Peyer's patch (tissue), 4 donors: ENCODE measurements around the gene SESTD1. TPM values are rescaled to one million over a fixed set of nuclear protein-coding genes. Genes with fewer than 3 reads are reported as not detected.
"Not testable (repeated sequence)": the region's sequence is repeated elsewhere in the genome, so short reads cannot be mapped to it uniquely, and the experiment has no call there.

ENCODE experiments used
- DNase-seq, 3 donors: peaks; one replicate each; pipeline ENCODE4 v3.0.0-alpha.2; 2017 to 2019
- H3K27ac ChIP-seq, 4 donors: fragments of 200-600 bp; sonication (generic); one replicate each; pipeline ENCODE4 v1.5.1; 2016 to 2019
- H3K27me3 ChIP-seq, 2 donors: fragments of 200-600 bp; sonication (generic); one replicate each; pipeline ENCODE4 v1.5.1; 2019
- H3K36me3 ChIP-seq, 3 donors: fragments of 200-600 bp; sonication (generic); one replicate each; pipeline ENCODE4 v1.5.1; 2016 to 2019
- H3K4me1 ChIP-seq, 4 donors: fragments of 200-600 bp; sonication (generic); one replicate each; pipeline ENCODE4 v1.5.1; 2016 to 2019
- H3K4me3 ChIP-seq, 4 donors: fragments of 200-600 bp; sonication (generic); 1 replicate in 3 of 4; 2 replicates in 1 of 4; pipeline ENCODE4 v1.5.1; 2016 to 2019; ENCODE audit warnings: mild to moderate bottlenecking in 1 of 4
- H3K9me3 ChIP-seq, 4 donors: fragments of 200-600 bp; sonication (generic); one replicate each; pipeline ENCODE4 v1.5.1; 2016 to 2019; ENCODE audit warnings: mild to moderate bottlenecking in 1 of 4
- POLR2A ChIP-seq, 2 donors: fragments of 450-650 bp; IDR thresholded peaks; one replicate each; pipeline ENCODE4 v1.5.1; 2017; ENCODE audit warnings: antibody characterized with exemption in 2 of 2, mild to moderate bottlenecking in 2 of 2, moderate library complexity in 2 of 2
- total RNA-seq, 4 donors: library from RNA; depleted of rRNA; stranded (reverse); fragments of >200 nt; gene quantifications; one replicate each; pipeline ENCODE4 v1.1.0, GENCODE V29; 2016
- TF ChIP-seq, protein P1 (sequence below), 6 experiments: fragments of 450-650 bp in 4 of 6; fragments of 200-600 bp in 2 of 6; sonication (generic) in 1 of 6; IDR thresholded peaks; one replicate each; pipeline ENCODE4 v1.5.1; 2017 to 2019; ENCODE audit warnings: antibody characterized with exemption in 6 of 6, mild to moderate bottlenecking in 3 of 6, moderate library complexity in 1 of 6

SESTD1 gene
- total RNA-seq, 4 donors from 2014 or later, result 19.3 to 66.0 (median 39.6) TPM

DNA sequence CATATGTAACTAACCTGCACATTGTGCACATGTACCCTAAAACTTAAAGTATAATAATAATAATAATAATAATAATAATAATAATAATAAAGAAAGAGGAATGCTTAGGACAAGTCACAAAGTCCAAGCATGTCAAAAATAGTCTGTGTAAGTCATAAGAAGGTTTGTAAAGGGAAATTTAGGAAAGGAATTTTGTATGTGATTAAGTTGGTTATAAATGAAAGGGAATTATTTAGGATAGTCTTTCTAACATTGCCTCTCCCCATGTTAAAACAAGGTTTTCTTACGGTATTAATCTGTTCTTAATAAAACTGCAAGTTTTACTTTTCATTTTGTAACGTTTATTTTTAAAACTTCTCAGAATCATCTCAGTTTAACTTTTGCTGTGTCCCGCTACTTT lies 62.8 kb downstream of the SESTD1 start:
- no peak for TF ChIP-seq POLR2A (IDR thresholded peaks at IDR 0.05)
- TF ChIP-seq, protein P1, sequence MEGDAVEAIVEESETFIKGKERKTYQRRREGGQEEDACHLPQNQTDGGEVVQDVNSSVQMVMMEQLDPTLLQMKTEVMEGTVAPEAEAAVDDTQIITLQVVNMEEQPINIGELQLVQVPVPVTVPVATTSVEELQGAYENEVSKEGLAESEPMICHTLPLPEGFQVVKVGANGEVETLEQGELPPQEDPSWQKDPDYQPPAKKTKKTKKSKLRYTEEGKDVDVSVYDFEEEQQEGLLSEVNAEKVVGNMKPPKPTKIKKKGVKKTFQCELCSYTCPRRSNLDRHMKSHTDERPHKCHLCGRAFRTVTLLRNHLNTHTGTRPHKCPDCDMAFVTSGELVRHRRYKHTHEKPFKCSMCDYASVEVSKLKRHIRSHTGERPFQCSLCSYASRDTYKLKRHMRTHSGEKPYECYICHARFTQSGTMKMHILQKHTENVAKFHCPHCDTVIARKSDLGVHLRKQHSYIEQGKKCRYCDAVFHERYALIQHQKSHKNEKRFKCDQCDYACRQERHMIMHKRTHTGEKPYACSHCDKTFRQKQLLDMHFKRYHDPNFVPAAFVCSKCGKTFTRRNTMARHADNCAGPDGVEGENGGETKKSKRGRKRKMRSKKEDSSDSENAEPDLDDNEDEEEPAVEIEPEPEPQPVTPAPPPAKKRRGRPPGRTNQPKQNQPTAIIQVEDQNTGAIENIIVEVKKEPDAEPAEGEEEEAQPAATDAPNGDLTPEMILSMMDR (IDR thresholded peaks at IDR 0.05), result no peak
- no peaks in the 10 kb centered on the region for H3K27me3 ChIP-seq
- no peaks in the 10 kb centered on the region for H3K4me1 ChIP-seq
- DNase-seq, result no peak
- H3K36me3 ChIP-seq, result no peaks in the 10 kb centered on the region
- H3K9me3 ChIP-seq, result no peaks in the 10 kb centered on the region
- H3K27ac ChIP-seq, result no peak overlapping the region
- no peak overlapping the region for H3K4me3 ChIP-seq

DNA sequence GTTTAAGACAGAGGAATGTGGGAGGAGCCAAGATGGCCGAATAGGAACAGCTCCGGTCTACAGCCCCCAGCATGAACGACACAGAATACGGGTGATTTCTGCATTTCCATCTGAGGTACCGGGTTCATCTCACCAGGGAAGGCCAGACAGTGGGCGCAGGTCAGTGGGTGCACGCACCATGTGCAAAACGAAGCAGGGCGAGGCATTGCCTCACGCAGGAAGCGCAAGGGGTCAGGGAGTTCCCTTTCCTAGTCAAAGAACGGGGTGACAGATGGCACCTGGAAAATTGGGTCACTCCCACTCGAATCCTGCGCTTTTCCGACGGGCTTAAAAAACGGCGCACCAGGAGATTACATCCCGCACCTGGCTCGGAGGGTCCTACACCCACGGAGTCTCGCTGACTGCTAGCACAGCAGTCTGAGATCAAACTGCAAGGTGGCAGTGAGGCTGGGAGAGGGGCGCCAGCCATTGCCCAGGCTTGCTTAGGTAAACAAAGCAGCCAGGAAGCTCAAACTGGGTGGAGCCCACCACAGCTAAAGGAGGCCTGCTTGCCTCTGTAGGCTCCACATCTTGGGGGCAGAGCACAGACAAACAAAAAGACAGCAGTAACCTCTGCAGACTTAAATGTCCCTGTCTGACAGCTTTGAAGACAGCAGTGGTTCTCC lies 68.6 kb downstream of the SESTD1 start:
- H3K27ac ChIP-seq, DNase-seq, H3K4me3 ChIP-seq, H3K4me1 ChIP-seq, H3K36me3 ChIP-seq, H3K27me3 ChIP-seq, H3K9me3 ChIP-seq: not testable (repeated sequence)

DNA sequence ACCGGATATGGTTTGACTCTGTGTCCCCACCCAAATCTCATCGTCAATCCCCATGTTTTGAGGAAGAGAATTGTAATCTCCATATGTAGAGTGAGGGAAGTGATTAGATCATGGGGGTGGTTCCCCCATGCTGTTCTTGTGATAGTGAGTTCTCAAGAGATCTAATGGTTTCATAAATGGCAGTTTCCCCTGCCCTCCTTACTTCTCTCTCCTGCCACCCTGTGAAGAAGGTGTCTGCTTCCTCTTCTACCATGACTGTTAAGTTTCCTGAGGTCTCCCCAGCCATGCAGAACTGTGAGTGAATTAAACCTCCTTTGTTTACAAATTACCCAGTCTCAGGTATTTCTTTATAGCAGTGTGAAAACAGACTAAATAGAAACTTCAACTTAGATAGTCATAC lies 69.5 kb downstream of the SESTD1 start:
- Histone ChIP-seq H3K4me1 (no peaks in the 10 kb centered on the region), H3K27me3 (no peaks in the 10 kb centered on the region), H3K27ac (no peak overlapping the region), H3K36me3 (no peaks in the 10 kb centered on the region), H3K4me3 (no peak overlapping the region), H3K9me3 (no peaks in the 10 kb centered on the region)
- TF ChIP-seq POLR2A (IDR thresholded peaks at IDR 0.05), result no peak
- TF ChIP-seq, protein P1 (IDR thresholded peaks at IDR 0.05), result no peak
- no peak for DNase-seq

DNA sequence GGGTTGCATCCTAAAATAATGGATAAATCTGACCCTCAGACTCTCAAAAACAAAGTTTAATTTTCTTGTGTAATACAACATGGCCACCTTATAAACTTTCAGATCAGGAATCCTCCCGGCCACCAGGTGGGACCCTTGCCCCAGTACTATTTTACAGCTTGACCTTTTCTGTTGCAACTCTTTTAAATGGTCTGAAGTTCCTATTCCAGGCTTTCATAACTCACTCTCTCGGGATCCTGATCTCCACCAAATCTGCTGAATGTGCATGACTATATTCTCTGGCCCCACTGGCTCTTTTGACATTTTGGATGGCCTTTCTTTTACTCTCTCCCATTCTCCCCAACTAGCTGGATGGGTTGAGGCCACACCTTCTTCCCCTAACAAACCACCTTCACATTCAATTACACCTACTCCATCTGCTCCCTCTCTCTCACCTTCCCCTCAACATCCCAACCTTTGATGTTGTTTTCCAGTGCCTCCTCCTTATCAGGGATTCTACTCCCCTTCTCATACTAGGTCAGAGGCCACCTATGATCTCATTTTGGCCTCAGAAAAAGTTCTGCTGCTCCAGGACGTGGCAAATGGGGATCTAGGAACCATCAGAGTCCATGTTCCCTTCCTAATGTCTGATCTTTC lies 70.8 kb downstream of the SESTD1 start:
- no peak overlapping the region for H3K27ac ChIP-seq
- H3K36me3 ChIP-seq, result no peaks in the 10 kb centered on the region
- no peaks in the 10 kb centered on the region for H3K9me3 ChIP-seq
- no peaks in the 10 kb centered on the region for H3K27me3 ChIP-seq
- no peak for DNase-seq
- H3K4me1 ChIP-seq, result no peaks in the 10 kb centered on the region
- H3K4me3 ChIP-seq, result no peak overlapping the region
- TF ChIP-seq, protein P1 (IDR thresholded peaks at IDR 0.05), result no peak
- no peak for TF ChIP-seq POLR2A (IDR thresholded peaks at IDR 0.05)

DNA sequence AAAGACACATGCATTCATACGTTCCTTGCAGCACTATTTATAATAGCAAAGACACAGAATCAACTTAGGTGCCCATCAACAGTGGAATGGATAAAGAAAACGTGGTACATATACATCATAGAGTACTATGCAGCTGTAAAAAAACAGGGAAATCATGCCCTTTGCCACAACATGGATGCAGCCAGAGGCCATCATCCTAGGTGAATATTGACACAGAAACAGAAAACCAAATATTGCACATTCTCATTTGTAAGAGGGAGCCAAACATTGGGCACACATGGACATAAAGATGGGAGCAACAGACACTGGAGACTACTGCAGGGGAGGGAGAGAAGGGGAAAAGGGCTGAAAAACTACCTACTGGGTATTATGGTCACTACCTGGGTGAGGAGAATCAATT lies 73.5 kb downstream of the SESTD1 start:
- Histone ChIP-seq H3K4me3 (no peak overlapping the region), H3K27me3 (no peaks in the 10 kb centered on the region), H3K4me1 (no peaks in the 10 kb centered on the region), H3K9me3 (no peaks in the 10 kb centered on the region), H3K27ac (no peak overlapping the region), H3K36me3 (no peaks in the 10 kb centered on the region)
- DNase-seq, result no peak
- TF ChIP-seq, protein P1 (IDR thresholded peaks at IDR 0.05), result no peak
- TF ChIP-seq POLR2A (IDR thresholded peaks at IDR 0.05), result no peak

DNA sequence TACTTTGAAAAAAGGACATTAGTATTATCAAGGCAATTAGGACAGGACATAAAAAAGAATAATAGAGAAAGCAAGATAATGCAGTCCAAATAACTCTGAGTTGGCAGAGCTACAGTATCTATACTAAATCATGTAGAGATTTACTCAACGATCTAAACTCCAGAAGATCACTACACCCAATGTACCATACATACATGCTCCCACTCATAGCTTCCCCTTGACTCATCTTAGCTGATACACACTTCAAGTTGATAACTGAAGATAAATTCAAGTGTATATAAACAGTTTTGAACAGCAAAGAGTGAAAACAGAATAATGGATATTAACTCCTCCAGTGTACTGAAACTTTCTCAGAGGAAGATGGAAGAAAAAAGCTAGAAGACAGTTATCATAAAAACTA lies 78.5 kb downstream of the SESTD1 start:
- Histone ChIP-seq H3K36me3 (no peaks in the 10 kb centered on the region), H3K9me3 (no peaks in the 10 kb centered on the region), H3K4me1 (peaks cover 0 to 9% (median 0%) of the 10 kb centered on the region in 4 donors), H3K27me3 (no peaks in the 10 kb centered on the region), H3K27ac (no peak overlapping the region), H3K4me3 (no peak overlapping the region)
- TF ChIP-seq, protein P1 (IDR thresholded peaks at IDR 0.05), result no peak
- no peak for TF ChIP-seq POLR2A (IDR thresholded peaks at IDR 0.05)
- DNase-seq, result no peak
